Head of caudate nucleus (tissue), 42 donors: ENCODE data around the gene CCT3.
"Not testable (repeated sequence)": the region's sequence is repeated elsewhere in the genome, so short reads cannot be mapped to it uniquely, and the experiment has no call there.

Experiments
- DNase-seq, 42 donors: peaks; one replicate each; pipeline versions ENCODE4 v3.0.0 to v3.0.0-alpha.2; 2020 to 2021; ENCODE audit warnings: mixed read lengths in 7 of 42
- intact Hi-C: fragments of 100-400 bp; cut with DNase I; formaldehyde crosslinking; loops from one replicate; pipeline ENCODE4 v1.15.0; 2022

CCT3 gene

GRCh38 chr1:156346035-156346434, 7.9 kb upstream of the CCT3 start:
- DNase-seq, intact Hi-C loops: not testable (repeated sequence)

GRCh38 chr1:156344409-156344808, 6.3 kb upstream of the CCT3 start:
- intact Hi-C loops: no loop called here
- no peak for DNase-seq

GRCh38 chr1:156342166-156342955, 4.3 kb upstream of the CCT3 start:
- intact Hi-C loops: no loop called here
- no peak for DNase-seq

GRCh38 chr1:156337888-156338179, 258 bp downstream of the CCT3 start:
- peak in 18 of 42 donors; percentile 3 to 67 (median 38) for DNase-seq
- intact Hi-C loops: loop anchor here (2.0 kb wide), 1 partner anchor 55 kb away; the partner anchor contains the start of gene SMG5

- DNase-seq: peak in 3 of 42 donors; percentile 7 to 42 (median 26)
- intact Hi-C loops: no loop called here
These were observed 822 bp downstream of the CCT3 start for GRCh38 chr1:156337052-156337887.

GRCh38 chr1:156336242-156336641, 1.9 kb downstream of the CCT3 start:
- intact Hi-C loops: no loop called here
- DNase-seq: no peak

- DNase-seq, intact Hi-C loops: not testable (repeated sequence)
These were observed 14.9 kb downstream of the CCT3 start for GRCh38 chr1:156323179-156323578.

GRCh38 chr1:156320560-156320959, 17.5 kb downstream of the CCT3 start:
- no peak for DNase-seq
- intact Hi-C loops: no loop called here

- intact Hi-C loops: no loop called here
- peak in 2 of 42 donors; percentile 15 to 18 for DNase-seq
These were observed 18.4 kb downstream of the CCT3 start for GRCh38 chr1:156319664-156320063.

GRCh38 chr1:156316909-156317308, 21.2 kb downstream of the CCT3 start:
- DNase-seq: no peak
- intact Hi-C loops: no loop called here

GRCh38 chr1:156310962-156311361, 27.1 kb downstream of the CCT3 start:
- intact Hi-C loops: no loop called here
- peak in 5 of 42 donors; percentile 8 to 71 (median 46) for DNase-seq

- DNase-seq: no peak
- intact Hi-C loops: no loop called here
These were observed 30.0 kb downstream of the CCT3 start for GRCh38 chr1:156308078-156308477.

- intact Hi-C loops: no loop called here
- DNase-seq: no peak
These were observed 32.9 kb downstream of the CCT3 start for GRCh38 chr1:156305215-156305614.

GRCh38 chr1:156303241-156303640, 34.9 kb downstream of the CCT3 start:
- DNase-seq: no peak
- intact Hi-C loops: no loop called here

- no peak for DNase-seq
- intact Hi-C loops: no loop called here
These were observed 39.2 kb downstream of the CCT3 start, which contains the start of gene VHLL for GRCh38 chr1:156298852-156299357. Gene VHLL, minus strand, starts transcription at chr1:156299307. Its CDS starts 118 bp downstream, at chr1:156299189.

GRCh38 chr1:156295391-156295947, 42.6 kb downstream of the CCT3 start, which contains the start of gene GLMP:
Gene GLMP, minus strand, starts transcription at chr1:156295679. Its CDS starts 34 bp downstream, at chr1:156295645.
- peak; percentile 57 to 91 (median 80) for DNase-seq
- intact Hi-C loops: no loop called here

- intact Hi-C loops: no loop called here
- no peak for DNase-seq
These were observed 44.2 kb downstream of the CCT3 start for GRCh38 chr1:156293895-156294294.

GRCh38 chr1:156293098-156293434, 45.0 kb downstream of the CCT3 start:
- intact Hi-C loops: no loop called here
- no peak for DNase-seq

- peak; percentile 71 to 94 (median 87) for DNase-seq
- intact Hi-C loops: no loop called here
These were observed 46.6 kb downstream of the CCT3 start for GRCh38 chr1:156291226-156292061.
